SH-SY5Y (cell line): ENCODE measurements around the gene GRIK3.

Experiments
- GATA2 ChIP-seq: IDR thresholded peaks from 2 replicates; pipeline ENCODE4 v1.6.1; 2011; ENCODE audit warnings: mild to moderate bottlenecking, low read depth, low read length
- GATA3 ChIP-seq: IDR thresholded peaks from 2 replicates; pipeline ENCODE4 v1.6.1; 2011; ENCODE audit warnings: low read depth, mild to moderate bottlenecking, low read length, moderate library complexity

- TF ChIP-seq GATA2 = no peak
- TF ChIP-seq GATA3 = no peak
Observed at GRCh38 chr1:36782085-36782484, 252.2 kb downstream of the GRIK3 start.
